Erythroblast (primary cell): ENCODE data around the gene CCDC116.

ENCODE experiments used
- GATA1 ChIP-seq: IDR thresholded peaks from 2 replicates; pipeline ENCODE4 v1.6.1; 2011; ENCODE audit warnings: low read depth, mild to moderate bottlenecking, control low read depth, low read length, moderate library complexity
- POLR2A ChIP-seq: IDR thresholded peaks from 2 replicates; pipeline ENCODE4 v1.6.1; 2011; ENCODE audit warnings: mild to moderate bottlenecking, low read length

- TF ChIP-seq POLR2A (no peak), GATA1 (no peak)
Observed at GRCh38 chr22:21672107-21672629, 39.6 kb downstream of the CCDC116 start.
